NCI-H69 (cell line): ENCODE measurements around the gene ATP6AP2.
"Not testable (repeated sequence)": the region's sequence is repeated elsewhere in the genome, so short reads cannot be mapped to it uniquely, and the experiment has no call there.

ENCODE experiments used
- DNase-seq: peaks from one replicate; lab custom pipeline; 2025; lab: John Stamatoyannopoulos, UW

The ATP6AP2 gene, protein sequence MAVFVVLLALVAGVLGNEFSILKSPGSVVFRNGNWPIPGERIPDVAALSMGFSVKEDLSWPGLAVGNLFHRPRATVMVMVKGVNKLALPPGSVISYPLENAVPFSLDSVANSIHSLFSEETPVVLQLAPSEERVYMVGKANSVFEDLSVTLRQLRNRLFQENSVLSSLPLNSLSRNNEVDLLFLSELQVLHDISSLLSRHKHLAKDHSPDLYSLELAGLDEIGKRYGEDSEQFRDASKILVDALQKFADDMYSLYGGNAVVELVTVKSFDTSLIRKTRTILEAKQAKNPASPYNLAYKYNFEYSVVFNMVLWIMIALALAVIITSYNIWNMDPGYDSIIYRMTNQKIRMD

DNA sequence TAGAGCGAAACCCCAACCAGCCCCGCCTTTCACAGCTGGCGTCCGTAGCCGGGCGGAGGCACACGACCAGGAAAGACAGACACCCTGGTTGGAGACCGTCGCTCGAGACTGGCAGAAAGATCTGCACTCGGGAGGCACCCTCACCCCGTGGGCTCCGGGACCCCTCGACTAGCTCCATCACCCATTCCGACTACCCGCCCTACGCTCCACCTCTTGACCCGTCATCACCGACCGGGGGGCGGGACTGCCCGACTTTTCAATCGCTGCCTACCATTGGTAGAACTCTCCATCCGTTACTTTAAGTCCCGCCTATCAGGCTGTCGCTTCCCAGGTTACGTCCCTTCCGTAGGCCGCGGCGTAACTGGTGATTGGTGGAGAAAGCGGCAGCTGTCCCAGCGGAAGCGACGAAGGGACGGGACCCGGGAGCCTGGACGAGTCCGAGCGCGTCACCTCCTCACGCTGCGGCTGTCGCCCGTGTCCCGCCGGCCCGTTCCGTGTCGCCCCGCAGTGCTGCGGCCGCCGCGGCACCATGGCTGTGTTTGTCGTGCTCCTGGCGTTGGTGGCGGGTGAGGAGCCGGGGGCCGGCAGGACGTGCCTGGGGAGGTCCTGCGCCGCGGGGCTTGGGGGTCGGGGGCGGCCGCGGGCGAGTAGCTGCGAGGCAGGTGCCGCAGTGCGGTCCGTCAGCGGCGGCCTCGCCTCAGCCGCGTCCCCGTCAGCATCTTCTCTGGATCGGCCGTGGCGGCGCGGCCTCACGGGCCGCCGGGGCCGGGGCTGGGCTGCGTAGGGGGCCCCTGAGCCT lies at the start of gene ATP6AP2:
Gene ATP6AP2, plus strand, starts transcription at position 434 of the 799 bp plus-strand sequence. Its CDS starts 96 bp downstream, at position 530.
- peak; percentile 97 for DNase-seq

DNA sequence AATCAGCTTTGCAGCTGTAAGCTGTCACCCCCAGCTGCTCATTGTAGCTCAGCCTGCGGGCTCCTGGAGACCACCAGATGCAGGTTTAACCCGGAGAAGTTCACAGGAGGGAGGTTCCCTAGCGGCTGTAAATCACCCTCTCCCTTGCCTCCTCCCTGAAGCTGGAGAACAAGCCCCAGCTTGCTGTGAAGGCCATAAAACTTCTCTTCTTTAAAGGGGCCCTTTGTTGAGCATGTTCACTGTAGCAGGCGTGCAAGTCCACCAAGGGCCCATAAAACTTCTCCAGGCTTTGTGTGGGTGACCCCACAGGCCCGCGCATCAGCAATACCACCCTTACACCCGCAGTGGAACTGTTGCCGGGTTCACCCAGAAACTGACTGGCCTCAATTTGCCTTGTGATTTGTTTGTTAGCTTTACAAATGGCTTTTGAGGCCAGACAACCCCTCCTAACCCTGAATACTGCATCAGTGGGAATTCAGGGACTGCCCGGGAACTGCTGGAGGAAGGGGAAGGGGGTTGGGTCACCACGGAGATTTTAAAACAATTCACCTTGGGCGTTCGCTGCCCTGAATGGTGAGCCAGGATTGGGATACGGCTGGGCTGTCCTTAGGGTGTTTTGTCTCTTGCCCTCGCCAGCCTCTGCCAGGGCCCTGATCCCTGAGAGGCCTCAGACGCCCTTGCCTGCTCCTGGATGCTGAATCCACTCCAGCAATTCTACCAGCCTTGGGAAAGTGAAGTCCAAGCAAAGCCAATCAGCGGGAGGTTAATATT lies 49.5 kb upstream of the ATP6AP2 start:
- DNase-seq, result peak; percentile 84

DNA sequence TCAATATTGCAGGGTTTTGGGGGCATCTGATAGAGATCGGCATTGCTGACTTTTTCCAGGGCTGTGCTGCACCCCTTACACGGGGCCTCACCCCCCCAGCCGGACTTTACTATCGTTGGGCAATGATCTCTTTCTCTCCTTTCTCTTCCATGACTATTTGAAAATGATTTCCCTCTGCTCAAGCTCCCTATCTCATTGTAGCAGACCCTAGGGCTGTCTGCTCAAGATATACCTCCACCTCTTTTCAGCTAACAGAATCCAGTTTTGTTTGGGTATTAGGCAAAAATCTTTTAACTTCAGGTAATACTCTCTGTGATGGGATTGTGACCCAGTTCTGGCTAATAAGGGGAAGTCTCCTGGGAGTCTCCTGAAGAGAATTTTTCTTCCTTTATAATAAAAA lies 43.5 kb upstream of the ATP6AP2 start:
- DNase-seq, result no peak

DNA sequence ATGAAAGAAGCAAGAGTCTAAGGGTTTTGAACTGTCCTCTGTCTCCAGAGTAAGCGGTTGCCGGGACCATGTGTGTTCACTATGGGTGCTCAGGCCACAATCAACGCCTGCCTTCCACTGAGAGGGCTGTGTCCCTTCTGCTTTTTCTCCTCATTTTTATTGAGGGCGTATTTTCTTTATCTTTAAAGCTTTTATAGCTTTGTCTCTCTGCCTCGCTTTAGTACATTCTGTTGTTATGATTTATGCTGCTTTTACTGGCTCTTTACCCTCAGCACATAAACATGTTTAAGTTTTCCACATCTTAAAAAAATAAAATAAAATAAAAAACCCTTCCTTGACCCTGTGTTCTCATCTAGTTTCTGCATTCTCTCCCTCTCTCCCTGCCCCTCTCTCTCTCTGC lies 42.4 kb upstream of the ATP6AP2 start:
- no peak for DNase-seq

DNA sequence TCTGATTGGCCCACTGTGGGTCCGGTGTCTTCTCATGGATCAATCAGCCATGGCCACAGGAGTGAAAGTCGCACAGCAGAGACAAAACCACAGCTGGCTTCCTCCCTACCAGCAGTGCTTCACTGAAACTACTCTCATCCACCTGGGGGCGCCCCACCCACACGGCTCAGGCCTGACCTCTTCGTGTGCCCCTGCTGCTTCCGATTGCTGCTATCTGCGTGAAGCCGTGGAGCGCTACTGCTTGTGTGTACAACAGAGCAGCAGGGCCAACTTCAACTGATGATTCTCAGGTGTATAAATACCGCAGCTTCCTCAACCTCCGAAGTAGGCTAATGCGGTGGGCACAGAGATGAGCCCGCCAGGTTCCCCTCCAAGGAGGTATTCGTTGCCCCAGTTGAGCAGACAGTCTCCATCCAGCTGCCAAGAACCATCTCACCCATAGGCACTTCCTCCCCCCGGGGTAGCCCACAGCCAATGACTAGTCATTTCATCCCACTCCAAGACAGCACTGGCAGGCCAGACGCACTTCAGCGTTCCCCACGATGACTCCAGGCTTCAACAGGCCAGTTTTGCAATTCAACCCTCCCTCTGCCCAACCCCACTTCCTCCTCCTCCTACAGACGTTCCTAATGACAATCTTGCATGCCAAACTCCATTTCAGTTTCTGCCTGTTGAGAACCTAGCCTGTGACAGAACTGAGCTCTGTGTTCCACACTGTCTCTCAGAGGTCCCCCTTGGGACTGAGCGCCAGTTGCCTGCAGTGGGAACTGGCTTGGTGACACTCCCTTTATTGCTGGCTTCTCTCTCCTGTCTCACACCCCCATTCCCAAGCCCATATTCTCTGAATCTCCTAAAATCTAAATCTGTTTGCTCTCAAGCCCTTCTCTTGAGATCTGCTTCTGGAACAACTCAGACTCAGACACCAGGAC lies 41.3 kb upstream of the ATP6AP2 start:
- peak; percentile 80 for DNase-seq

DNA sequence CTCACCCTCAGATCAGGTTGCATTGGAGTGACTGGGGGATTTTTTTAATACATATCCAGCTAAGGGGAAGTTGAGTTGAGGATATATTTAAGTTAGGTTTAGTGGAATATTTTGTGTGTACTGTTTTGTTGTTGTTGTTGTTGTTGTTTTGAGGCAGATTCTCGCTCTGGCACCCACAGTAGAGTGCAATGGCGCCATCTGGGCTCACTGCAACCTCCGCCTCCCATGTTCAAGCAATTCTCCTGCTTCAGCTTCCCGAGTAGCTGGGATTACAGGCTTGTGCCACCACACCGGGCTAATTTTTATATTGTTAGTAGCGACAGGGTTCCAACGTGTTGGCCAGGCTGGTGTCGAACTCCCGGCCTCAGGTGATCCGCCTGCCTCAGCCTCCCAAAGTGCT lies 38.6 kb upstream of the ATP6AP2 start:
- DNase-seq, result no peak

DNA sequence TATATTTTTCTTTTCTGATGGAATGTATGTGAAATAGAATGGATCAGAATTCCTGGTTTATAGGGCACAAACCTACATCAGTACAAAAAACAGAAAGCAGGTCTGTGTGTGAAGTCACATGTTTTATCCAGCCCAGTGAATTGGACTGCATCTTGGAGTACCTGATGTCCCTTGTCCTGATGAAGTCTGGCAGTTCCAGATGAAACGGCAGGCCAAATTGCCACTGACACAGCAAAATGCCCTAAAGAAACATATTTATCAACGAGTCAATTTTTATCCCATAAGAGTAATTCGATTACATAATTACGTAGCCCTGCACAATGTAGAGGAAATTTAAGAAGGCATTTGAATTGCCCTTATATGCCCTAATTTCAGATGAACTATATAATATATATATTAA lies 37.8 kb upstream of the ATP6AP2 start:
- no peak for DNase-seq

DNA sequence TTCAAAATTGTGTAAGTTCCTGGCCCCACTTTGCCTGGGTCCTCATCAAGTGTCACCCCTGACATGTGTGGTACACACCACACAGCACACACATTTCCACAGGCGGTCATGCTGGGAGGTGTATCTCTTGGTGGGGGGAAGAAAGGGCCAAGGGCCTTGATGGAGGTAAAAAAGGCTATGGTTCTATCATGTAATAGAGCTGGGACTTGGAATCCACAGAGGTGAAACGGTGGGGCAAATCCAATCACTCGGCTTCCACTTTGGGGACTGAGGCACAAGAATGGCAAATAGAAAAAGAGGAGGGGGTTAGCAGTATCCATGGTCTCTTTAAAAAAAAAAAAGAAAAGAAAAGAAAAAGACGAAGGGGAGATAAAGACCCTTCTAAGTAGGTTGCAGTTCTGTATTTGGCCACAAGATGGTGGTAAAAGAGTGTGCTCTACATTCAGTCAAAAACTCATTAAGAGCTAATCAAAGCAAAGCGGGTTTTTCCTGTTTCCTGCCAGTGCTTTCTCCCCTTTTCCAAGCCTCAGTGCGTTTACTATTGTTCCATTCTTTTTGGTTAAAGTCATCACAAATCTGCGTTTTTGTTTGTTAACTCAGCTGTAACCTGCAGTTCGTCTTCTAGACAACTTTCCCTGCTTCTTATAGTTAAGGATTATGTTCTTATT lies 37.0 kb upstream of the ATP6AP2 start:
- peak; percentile 75 for DNase-seq

DNA sequence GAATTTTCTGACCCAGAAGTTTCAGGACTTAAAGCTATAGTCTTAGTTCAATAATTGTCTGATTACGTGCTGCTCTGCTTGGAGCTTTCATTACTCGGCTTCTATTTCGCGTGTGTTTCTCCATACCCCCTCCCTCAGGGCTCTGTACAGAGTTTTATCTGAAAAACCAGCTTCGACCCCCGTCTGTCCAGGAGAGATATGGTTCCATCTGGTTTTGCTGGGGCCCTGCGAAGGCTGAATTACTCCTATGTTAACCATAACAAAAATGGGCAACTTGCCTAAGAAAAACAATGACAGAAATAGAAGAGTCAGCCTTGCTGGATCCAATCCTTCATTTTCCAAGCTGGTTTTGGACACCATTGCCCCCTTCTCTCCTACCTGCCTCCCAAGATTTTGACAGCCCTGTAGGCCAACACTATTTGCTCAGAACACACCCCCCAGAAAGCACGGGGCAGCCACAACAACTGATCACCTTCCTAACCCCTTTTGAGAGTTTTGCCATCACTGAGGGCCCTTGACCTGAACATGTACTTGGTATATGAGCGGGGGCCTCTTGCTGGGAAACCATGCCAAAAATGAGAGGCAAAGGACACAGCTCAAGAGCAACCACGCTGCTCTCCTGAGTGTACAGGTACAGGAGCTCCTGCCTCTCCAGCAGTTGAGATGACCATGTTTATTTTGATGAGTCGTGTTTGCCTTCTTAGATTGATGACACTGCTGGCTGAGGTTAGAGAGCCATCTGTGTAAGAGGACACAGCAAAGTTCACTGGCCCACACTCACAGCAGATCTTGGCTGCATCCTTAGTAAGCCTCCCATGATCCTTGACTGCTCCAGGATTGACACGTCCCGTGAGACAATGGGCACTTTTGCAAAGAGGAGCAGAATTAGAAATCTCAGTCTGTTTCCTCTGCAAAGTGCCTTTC lies 36.2 kb upstream of the ATP6AP2 start:
- DNase-seq, result peak; percentile 43

DNA sequence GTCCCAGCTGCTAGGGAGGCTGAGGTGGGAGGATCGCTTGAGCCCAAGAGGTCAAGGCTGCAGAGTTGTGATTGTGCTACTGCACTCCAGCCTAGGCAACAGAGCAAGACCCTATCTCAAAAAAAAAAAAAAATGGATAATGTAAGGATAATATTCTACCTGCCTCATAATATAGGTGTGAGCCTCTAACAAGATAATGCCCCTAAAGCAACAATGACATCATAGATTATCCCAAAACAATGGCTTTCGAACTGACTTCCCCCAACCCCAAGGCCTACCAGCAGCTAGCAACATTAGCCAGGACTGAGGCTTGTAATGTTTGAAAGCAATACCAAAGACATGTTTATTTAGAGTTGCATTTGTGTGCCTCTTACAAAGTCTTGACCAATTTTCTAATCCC lies 33.9 kb upstream of the ATP6AP2 start:
- DNase-seq, result no peak

DNA sequence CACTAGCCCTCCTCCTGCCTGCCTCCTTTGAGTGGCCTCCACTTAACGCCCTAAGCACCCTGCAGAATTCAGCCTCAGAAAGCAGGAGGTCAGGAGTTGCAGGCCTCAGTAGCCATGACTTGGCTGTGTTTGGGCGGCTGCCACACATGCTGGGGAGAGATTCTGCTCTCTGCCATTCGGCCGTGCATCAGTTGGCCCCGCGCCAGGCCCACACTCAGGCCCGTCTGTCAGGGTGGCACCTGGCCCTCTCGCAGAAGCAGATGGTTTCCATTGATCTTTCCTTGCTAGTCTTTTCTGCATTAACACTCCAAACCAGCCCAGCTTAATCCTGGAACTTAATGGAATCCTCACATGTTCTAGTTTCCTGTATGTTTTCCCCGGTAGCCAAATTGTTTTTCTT lies 30.7 kb upstream of the ATP6AP2 start:
- peak; percentile 92 for DNase-seq

DNA sequence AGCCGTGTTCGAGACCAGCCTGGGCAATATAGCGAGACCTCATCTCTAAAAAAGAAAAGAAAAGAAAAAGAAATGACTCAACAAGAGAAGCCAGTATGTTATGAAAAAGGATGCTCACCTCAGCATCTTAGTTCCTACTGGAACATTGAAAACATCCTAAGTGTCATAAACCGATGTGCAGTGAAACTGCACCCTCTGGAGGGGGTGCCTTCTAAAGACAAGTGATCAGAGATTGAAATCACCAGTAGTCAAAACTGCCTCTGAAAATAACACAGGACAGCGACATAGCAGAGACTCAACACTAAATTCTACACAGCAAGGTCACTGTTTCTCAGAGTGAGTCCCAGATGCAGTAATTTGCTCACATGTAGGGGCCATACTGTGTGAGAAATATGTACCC lies 28.0 kb upstream of the ATP6AP2 start:
- DNase-seq, result peak; percentile 41

DNA sequence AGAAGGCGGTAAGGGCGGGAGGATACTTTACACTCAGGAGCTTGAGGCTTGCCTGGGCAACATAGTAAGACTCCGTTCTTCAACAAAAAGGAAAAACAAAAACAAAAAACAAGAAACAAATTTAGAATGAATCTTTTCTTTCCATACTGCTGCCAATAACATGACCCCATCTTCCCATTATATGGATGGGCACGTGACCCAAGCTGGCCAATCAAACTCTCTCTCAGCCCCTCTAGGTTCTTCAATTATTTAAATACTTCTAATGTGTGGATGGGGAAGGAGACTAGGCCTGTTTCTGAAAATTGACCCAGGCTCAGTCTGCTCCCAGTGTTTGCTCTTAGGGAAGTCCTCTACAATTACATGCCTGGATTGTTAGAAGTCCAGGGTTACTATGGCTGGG lies 22.2 kb upstream of the ATP6AP2 start:
- DNase-seq, result no peak

DNA sequence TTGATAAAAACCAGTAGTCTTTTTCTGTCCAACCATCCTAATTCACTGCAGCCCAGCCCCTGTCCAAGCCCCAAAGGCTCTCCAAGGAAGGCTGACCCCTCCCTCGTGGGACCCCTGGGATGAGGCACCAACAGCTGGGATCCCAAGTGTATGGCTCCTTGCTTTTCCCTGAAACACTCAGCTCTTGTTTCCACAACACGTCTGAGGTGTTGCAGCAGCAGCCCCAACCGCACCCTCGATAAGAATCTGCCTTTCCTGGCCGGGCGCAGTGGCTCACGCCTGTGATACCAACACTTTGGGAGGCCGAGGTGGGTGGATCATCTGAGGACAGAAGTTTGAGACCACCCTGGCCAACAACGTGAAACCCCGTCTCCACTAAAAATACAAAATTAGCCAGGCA lies 17.0 kb upstream of the ATP6AP2 start:
- no peak for DNase-seq

DNA sequence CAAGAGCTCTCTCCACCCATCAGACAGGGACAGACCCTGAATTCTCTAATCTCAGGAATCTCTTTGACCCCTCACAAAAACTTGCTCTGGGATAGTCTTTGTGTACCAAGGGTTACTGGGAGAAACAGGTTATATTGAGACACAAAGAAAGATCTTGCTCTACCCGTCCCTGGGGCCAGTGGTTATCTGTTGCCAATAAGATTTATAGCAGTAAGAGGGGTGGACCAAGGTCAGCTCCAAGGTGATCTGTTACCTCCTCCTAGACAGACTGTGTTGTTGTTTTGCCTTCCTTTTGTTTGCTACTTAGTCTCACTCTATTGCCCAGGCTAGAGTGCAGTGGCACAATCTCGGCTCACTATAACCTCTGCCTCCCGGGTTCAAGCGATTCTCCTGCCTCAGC lies 16.3 kb upstream of the ATP6AP2 start:
- DNase-seq, result no peak

DNA sequence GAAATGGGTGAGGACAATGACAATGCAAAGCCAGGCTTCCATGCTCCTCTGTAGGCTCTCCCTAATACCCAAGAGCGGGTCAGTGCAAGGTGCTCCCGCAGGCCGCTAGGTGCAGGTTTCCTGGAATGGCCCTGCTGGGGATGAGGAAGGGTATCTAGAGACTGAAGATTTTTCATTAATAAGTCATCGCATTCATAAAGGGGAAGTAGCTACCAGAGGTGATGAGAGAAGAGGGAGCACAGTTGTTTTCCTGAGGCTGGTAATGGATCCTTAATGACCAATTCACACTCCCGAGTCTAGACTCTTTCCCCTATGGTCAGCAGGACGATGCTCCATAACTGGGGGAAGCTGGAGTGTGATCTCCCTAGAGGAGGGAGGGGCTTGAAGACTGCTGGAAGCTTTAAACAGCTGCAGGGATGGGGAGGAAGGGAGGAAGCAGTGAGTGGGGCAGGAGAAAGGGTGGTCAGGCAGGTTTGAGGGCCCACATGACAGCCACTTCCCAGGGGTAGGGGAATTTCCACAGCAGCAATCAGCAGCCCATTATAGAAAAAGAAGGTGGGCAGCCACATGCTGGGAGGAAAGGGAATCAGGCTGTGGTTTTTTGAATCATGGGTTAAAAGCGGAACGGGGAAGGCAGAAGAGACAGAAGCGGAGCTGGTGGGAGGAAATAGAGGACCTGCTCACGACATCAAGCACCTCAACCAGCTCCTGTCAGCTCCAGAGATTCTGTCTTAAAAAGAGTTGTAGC lies 10.2 kb upstream of the ATP6AP2 start:
- no peak for DNase-seq

DNA sequence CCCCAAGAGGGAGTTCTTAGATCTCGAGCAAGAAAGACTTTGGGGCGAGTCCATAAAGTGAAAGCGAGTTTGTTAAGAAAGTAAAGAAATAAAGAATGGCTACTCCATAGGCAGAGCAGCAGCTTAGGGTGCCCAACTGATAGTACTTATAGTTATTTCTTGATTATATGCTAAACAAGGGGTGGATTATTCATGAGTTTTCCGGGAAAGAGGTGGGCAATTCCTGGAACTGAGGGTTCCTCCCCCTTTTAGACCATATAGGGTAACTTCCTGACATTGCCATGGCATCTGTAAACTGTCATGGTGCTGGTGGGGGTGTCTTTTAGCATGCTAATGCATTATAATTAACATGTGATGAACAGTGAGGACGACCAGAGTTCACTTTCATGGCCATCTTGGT lies 9.6 kb upstream of the ATP6AP2 start:
- not testable (repeated sequence) for DNase-seq

DNA sequence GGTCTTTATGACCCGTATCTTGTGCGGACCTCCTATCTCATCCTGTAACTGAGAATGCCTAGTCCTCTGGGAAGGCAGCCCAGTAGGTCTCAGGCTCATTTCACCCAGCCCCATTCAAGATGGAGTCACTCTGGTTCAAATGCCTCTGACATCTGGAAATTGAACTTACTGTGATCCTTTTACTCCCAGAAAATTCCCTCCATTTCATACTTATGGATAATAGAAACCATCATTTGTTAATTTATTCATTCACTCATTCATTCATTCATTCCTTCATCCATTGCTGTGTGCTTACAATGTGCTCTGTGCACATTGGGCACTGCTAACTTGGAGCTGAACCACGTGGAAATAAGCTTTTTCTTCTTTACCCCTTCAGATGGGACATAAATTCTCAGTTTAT lies 9.2 kb upstream of the ATP6AP2 start:
- no peak for DNase-seq

DNA sequence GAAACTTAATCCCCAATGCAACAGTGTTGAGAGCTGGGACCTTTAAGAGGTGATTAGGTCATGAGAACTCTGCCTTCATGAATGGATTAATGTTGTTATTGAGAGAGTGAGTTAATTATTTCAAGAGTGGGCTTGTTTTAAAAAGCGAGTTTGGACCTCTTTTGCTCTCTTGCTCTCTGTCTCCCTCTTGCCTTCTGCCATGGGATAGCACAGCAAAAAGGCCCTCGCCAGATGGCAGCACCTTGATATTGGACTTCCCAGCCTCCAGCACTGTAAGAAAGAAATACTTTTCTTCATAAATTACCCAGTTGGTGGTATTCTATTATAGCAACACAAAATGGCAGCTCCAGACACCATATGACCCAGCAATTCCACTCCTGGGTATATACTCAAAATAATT lies 7.0 kb upstream of the ATP6AP2 start:
- peak; percentile 25 for DNase-seq
